GM13977 (cell line): ENCODE results near the gene GNAO1.

Experiments
- DNase-seq: peaks from one replicate; pipeline ENCODE4 v3.0.0; 2012; ENCODE audit warnings: low spot score
- CTCF ChIP-seq: IDR thresholded peaks from 2 replicates; pipeline ENCODE4 v1.5.1; 2012; ENCODE audit warnings: mild to moderate bottlenecking, control low read depth; ENCODE audit not compliant: insufficient read depth; ENCODE audit errors: extremely low read depth, missing control alignments
- in situ Hi-C: fragments of 300-500 bp; cut with MboI; formaldehyde crosslinking; loops from one replicate; pipeline ENCODE4 v1.12.0; 2022; ENCODE audit warnings: low sequenced_read_pairs, low pct_unique_long_range_greater_than_20kb, mixed read lengths, inconsistent platforms; ENCODE audit not compliant: unreplicated experiment

GNAO1 gene

DNA sequence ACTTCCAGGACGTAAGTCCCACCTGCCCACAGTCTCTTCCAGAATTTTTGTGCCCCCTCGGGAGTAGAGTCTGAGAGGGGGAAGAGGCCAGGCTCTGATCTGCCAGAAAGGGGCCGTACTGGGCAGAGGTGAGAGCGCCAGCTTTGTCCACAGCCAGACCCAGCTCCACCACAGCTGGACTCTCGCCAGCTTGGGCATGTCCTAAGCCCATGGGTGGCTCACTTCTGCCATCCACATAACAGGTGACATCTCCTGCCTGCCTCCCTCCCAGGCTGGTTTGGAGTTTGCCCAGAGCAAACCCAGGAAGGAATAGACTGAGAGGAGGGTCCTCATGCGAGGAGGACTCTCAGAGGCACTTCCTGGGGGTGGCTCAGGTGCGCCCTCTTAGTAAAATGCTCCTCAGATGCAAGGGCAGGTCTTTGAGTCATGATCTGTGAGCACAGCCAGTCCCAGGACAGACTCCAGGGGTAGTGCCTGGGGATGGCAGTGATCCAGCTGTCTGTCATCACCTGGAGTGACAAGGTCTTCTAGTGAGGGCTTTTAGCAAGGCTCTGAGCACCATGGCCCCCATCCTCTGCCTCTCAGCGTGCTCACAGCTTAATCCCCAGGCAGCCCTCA is 144.9 kb downstream of the GNAO1 start:
- DNase-seq = no peak
- TF ChIP-seq CTCF = no peak
- in situ Hi-C loops = no loop called here

DNA sequence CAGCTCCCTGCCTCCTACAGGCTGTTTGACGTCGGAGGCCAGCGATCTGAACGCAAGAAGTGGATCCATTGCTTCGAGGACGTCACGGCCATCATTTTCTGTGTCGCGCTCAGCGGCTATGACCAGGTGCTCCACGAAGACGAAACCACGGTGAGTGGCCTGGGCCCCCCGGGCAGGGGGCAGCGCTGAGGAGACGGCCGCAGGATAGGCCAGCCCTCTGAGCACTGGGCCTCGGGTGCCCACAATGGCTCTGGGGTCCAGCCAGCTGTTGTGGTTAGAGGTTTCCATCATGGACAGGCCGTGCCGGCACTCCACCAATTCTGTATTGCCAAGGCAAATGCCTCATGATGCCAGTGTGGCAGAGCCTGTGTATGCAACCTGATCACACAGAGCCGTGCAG is 145.4 kb downstream of the GNAO1 start:
- no peak for TF ChIP-seq CTCF
- in situ Hi-C loops = no loop called here
- no peak for DNase-seq

- no peak for TF ChIP-seq CTCF
- DNase-seq = no peak
- in situ Hi-C loops = no loop called here
Observed at GRCh38 chr16:56337131-56337857, 146.0 kb downstream of the GNAO1 start.

DNA sequence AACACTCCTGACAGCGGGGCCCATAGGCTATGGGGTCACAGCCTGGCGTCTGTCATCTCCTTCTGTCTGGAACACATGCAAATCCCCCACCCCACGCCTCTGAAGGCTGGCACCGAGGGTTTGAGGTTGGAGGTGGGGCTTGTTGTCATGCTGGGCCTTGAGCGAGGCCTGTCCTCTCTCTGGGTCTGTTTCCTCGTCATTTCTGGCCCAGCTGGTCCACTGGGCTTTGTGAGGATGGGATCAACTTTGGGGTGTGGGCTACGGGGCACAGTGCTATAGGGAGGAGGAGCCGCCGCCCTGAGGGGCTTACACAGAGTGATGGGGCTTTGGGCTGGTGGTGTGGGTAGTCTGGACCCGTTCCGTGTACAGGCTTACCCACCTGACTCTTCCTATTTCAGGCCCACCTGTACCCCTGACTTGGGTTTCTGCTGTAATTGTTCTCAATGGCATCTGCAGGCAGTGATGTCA is 146.6 kb downstream of the GNAO1 start:
- in situ Hi-C loops = no loop called here
- no peak for DNase-seq
- TF ChIP-seq CTCF = no peak

GRCh38 chr16:56338566-56339318 is 147.5 kb downstream of the GNAO1 start:
- DNase-seq = no peak
- TF ChIP-seq CTCF = no peak
- in situ Hi-C loops = no loop called here

GRCh38 chr16:56339431-56340195 is 148.3 kb downstream of the GNAO1 start:
- TF ChIP-seq CTCF = no peak
- in situ Hi-C loops = no loop called here

More at GRCh38 chr16:56339431-56340195, 148.3 kb downstream of the GNAO1 start:
- DNase-seq = no peak
